GM12873 (cell line): ENCODE results near the gene S100Z.

Experiments used
- CTCF ChIP-seq: IDR thresholded peaks from 2 replicates; pipeline ENCODE4 v1.5.1; 2012; ENCODE audit warnings: low read depth, mild to moderate bottlenecking, moderate library complexity, low read length, control low read depth; ENCODE audit not compliant: insufficient read depth; ENCODE audit errors: missing control alignments

S100Z gene

GRCh38 chr5:76941442-76941841 lies 91.6 kb downstream of the S100Z start:
- TF ChIP-seq CTCF = no peak

- TF ChIP-seq CTCF = no peak
Observed at GRCh38 chr5:76942581-76942980, 92.8 kb downstream of the S100Z start.

- no peak for TF ChIP-seq CTCF
Observed at GRCh38 chr5:76943006-76943405, 93.2 kb downstream of the S100Z start.

GRCh38 chr5:76944638-76945037 lies 94.8 kb downstream of the S100Z start:
- no peak for TF ChIP-seq CTCF

GRCh38 chr5:76946090-76946489 lies 96.3 kb downstream of the S100Z start:
- no peak for TF ChIP-seq CTCF

- no peak for TF ChIP-seq CTCF
Observed at GRCh38 chr5:76947082-76947503, 97.3 kb downstream of the S100Z start.

- TF ChIP-seq CTCF = no peak
Observed at GRCh38 chr5:76952795-76953536, 103.2 kb downstream of the S100Z start, which contains the start of gene CRHBP. Gene CRHBP (plus strand): TSS chr5:76953045. CDS start chr5:76953135, 90 bp downstream.
